Measurements from ENCODE around the gene GPATCH11.
A peak's percentile ranks its signal among the peaks of the same experiment; 100 is the strongest.

The GPATCH11 gene

GRCh38 chr2:37083873-37084794 is at the start of gene GPATCH11, which contains the start of gene HEATR5B:
Gene GPATCH11 (plus strand): TSS chr2:37084518. CDS start chr2:37088382, 3,864 bp downstream.
Gene HEATR5B (minus strand): TSS chr2:37084372. CDS start chr2:37083414, 958 bp downstream.
- peak; percentile 95 for DNase-seq

- DNase-seq: no peak
Observed at GRCh38 chr2:37037771-37038170, 46.5 kb upstream of the GPATCH11 start.

- DNase-seq: no peak
Observed at GRCh38 chr2:37039580-37039979, 44.7 kb upstream of the GPATCH11 start.

GRCh38 chr2:37052600-37053332 is 31.6 kb upstream of the GPATCH11 start:
- no peak for DNase-seq

GRCh38 chr2:37059841-37060240 is 24.5 kb upstream of the GPATCH11 start:
- no peak for DNase-seq

GRCh38 chr2:37060446-37060845 is 23.9 kb upstream of the GPATCH11 start:
- DNase-seq: no peak

- DNase-seq: no peak
Observed at GRCh38 chr2:37061013-37061711, 23.2 kb upstream of the GPATCH11 start.

- no peak for DNase-seq
Observed at GRCh38 chr2:37061776-37062175, 22.5 kb upstream of the GPATCH11 start.

- no peak for DNase-seq
Observed at GRCh38 chr2:37068686-37069085, 15.6 kb upstream of the GPATCH11 start.

- no peak for DNase-seq
Observed at GRCh38 chr2:37070931-37071330, 13.4 kb upstream of the GPATCH11 start.

- no peak for DNase-seq
Observed at GRCh38 chr2:37080266-37080665, 4.1 kb upstream of the GPATCH11 start.

GRCh38 chr2:37080689-37081088 is 3.6 kb upstream of the GPATCH11 start:
- no peak for DNase-seq

GRCh38 chr2:37084797-37085196 is 479 bp downstream of the GPATCH11 start:
- no peak for DNase-seq

- no peak for DNase-seq
Observed at GRCh38 chr2:37085731-37086147, 1.4 kb downstream of the GPATCH11 start.

- DNase-seq: no peak
Observed at GRCh38 chr2:37090019-37090477, 5.7 kb downstream of the GPATCH11 start.

GRCh38 chr2:37091873-37092272 is 7.6 kb downstream of the GPATCH11 start:
- DNase-seq: no peak

GRCh38 chr2:37096568-37096967 is 12.2 kb downstream of the GPATCH11 start:
- DNase-seq: no peak

- DNase-seq: no peak
Observed at GRCh38 chr2:37098416-37099118, 14.2 kb downstream of the GPATCH11 start.

- no peak for DNase-seq
Observed at GRCh38 chr2:37100054-37100453, 15.7 kb downstream of the GPATCH11 start.

- DNase-seq: no peak
Observed at GRCh38 chr2:37102588-37102987, 18.3 kb downstream of the GPATCH11 start.

- DNase-seq: no peak
Observed at GRCh38 chr2:37104178-37104577, 19.9 kb downstream of the GPATCH11 start.

GRCh38 chr2:37105150-37105549 is 20.8 kb downstream of the GPATCH11 start:
- DNase-seq: no peak
